ENCODE data around the gene LHFPL3.

Gene LHFPL3

DNA sequence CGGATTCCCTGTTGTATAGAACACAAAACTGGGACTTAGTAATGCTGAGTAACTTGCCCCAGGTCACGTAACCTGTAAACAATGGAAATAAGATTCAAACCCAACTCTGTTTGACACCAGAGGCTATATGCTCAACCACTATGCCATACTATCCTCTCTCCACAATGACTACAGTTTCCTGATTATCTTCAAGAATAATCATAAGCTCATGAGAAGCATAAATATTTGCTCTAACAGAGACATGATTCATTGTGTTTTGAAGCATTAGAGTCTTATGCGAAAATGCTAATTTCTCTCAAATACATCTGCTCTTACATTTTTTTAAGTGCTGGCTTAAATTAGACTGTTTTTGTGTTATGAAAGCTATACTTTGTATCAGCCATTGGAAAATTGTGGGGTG, 241.3 kb downstream of the LHFPL3 start:
- TF ChIP-seq, protein P1, sequence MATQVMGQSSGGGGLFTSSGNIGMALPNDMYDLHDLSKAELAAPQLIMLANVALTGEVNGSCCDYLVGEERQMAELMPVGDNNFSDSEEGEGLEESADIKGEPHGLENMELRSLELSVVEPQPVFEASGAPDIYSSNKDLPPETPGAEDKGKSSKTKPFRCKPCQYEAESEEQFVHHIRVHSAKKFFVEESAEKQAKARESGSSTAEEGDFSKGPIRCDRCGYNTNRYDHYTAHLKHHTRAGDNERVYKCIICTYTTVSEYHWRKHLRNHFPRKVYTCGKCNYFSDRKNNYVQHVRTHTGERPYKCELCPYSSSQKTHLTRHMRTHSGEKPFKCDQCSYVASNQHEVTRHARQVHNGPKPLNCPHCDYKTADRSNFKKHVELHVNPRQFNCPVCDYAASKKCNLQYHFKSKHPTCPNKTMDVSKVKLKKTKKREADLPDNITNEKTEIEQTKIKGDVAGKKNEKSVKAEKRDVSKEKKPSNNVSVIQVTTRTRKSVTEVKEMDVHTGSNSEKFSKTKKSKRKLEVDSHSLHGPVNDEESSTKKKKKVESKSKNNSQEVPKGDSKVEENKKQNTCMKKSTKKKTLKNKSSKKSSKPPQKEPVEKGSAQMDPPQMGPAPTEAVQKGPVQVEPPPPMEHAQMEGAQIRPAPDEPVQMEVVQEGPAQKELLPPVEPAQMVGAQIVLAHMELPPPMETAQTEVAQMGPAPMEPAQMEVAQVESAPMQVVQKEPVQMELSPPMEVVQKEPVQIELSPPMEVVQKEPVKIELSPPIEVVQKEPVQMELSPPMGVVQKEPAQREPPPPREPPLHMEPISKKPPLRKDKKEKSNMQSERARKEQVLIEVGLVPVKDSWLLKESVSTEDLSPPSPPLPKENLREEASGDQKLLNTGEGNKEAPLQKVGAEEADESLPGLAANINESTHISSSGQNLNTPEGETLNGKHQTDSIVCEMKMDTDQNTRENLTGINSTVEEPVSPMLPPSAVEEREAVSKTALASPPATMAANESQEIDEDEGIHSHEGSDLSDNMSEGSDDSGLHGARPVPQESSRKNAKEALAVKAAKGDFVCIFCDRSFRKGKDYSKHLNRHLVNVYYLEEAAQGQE (IDR thresholded peaks at IDR 0.05; ENCODE audit: low read depth): no peak
- TF ChIP-seq ZBTB7A (IDR thresholded peaks at IDR 0.05; ENCODE audit: low read depth) (no peak), CEBPB (IDR thresholded peaks at IDR 0.05) (no peak), EP300 (IDR thresholded peaks at IDR 0.05; ENCODE audit: borderline replicate concordance) (no peak), RAD21 (IDR thresholded peaks at IDR 0.05; ENCODE audit: low read depth) (no peak), TCF12 (IDR thresholded peaks at IDR 0.05; ENCODE audit: low read depth) (no peak), TAF1 (IDR thresholded peaks at IDR 0.05; ENCODE audit: low read depth) (no peak), CREB1 (IDR thresholded peaks at IDR 0.05; ENCODE audit: low read depth) (no peak), FOXM1 (IDR thresholded peaks at IDR 0.05; ENCODE audit: borderline replicate concordance, low read depth) (no peak), YY1 (IDR thresholded peaks at IDR 0.05; ENCODE audit: low read depth) (no peak), NFIC (IDR thresholded peaks at IDR 0.05) (no peak), TEAD4 (IDR thresholded peaks at IDR 0.05) (no peak), EGR1 (IDR thresholded peaks at IDR 0.05) (no peak)
- TF ChIP-seq, protein P2, sequence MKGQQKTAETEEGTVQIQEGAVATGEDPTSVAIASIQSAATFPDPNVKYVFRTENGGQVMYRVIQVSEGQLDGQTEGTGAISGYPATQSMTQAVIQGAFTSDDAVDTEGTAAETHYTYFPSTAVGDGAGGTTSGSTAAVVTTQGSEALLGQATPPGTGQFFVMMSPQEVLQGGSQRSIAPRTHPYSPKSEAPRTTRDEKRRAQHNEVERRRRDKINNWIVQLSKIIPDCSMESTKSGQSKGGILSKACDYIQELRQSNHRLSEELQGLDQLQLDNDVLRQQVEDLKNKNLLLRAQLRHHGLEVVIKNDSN (IDR thresholded peaks at IDR 0.05): no peak
- TF ChIP-seq, protein P3, sequence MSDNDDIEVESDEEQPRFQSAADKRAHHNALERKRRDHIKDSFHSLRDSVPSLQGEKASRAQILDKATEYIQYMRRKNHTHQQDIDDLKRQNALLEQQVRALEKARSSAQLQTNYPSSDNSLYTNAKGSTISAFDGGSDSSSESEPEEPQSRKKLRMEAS (IDR thresholded peaks at IDR 0.05): no peak

DNA sequence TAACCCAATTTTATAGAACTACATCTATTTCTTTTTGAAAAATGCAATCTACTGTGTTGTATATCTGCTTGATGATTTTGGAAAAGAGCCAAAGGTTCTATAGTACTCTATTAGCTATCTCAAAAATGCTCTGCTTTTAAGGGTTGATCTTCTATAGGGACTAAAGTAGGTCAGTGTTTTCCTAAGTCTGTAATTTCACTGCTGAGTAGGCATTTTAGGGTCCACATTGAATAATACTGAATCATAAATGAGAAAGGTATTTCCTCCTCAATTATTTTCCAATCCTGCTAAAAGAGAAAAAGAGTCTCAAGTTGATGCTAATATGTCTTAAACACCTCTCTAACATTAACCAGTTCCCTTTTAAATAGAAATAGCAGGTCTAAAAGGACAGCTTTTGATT, 244.2 kb downstream of the LHFPL3 start:
- TF ChIP-seq TEAD4 (IDR thresholded peaks at IDR 0.05): no peak
- no peak for TF ChIP-seq TAF1 (IDR thresholded peaks at IDR 0.05; ENCODE audit: low read depth)
- no peak for TF ChIP-seq ZBTB7A (IDR thresholded peaks at IDR 0.05; ENCODE audit: low read depth)
- no peak for TF ChIP-seq YY1 (IDR thresholded peaks at IDR 0.05; ENCODE audit: low read depth)
- TF ChIP-seq, protein P3 (IDR thresholded peaks at IDR 0.05): no peak
- TF ChIP-seq, protein P1 (IDR thresholded peaks at IDR 0.05; ENCODE audit: low read depth): no peak
- TF ChIP-seq FOXM1 (IDR thresholded peaks at IDR 0.05; ENCODE audit: borderline replicate concordance, low read depth): no peak
- no peak for TF ChIP-seq CEBPB (IDR thresholded peaks at IDR 0.05)
- no peak for TF ChIP-seq RAD21 (IDR thresholded peaks at IDR 0.05; ENCODE audit: low read depth)
- no peak for TF ChIP-seq EP300 (IDR thresholded peaks at IDR 0.05; ENCODE audit: borderline replicate concordance)
- TF ChIP-seq NFIC (IDR thresholded peaks at IDR 0.05): no peak

DNA sequence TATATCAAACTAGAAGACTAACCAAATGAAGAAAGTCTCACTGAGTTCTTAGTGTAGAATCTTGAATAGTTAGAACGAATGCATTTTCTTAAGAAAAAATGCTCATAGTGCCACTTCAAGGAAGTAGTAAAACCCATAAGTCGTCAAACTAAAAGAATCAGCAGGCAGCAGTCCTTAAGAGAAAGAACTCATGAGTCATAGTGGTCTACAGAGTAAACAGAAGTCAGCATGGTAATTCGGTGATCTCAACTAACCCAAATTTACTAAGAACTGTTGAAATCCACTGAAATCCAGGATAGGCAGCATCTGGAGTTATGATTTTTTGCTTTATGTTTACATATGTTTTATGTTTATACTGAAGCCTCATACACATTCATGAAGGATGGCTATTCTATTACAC, 256.2 kb downstream of the LHFPL3 start:
- TF ChIP-seq EP300 (IDR thresholded peaks at IDR 0.05; ENCODE audit: borderline replicate concordance): no peak
- TF ChIP-seq TCF12 (IDR thresholded peaks at IDR 0.05; ENCODE audit: low read depth): no peak
- TF ChIP-seq YY1 (IDR thresholded peaks at IDR 0.05; ENCODE audit: low read depth): no peak
- no peak for TF ChIP-seq CREB1 (IDR thresholded peaks at IDR 0.05; ENCODE audit: low read depth)
- no peak for TF ChIP-seq TAF1 (IDR thresholded peaks at IDR 0.05; ENCODE audit: low read depth)
- TF ChIP-seq, protein P1 (IDR thresholded peaks at IDR 0.05; ENCODE audit: low read depth): no peak
- no peak for TF ChIP-seq CEBPB (IDR thresholded peaks at IDR 0.05)
- TF ChIP-seq, protein P2 (IDR thresholded peaks at IDR 0.05): no peak
- TF ChIP-seq TEAD4 (IDR thresholded peaks at IDR 0.05): no peak
- no peak for TF ChIP-seq FOXM1 (IDR thresholded peaks at IDR 0.05; ENCODE audit: borderline replicate concordance, low read depth)
- TF ChIP-seq ZBTB7A (IDR thresholded peaks at IDR 0.05; ENCODE audit: low read depth): no peak
- no peak for TF ChIP-seq RAD21 (IDR thresholded peaks at IDR 0.05; ENCODE audit: low read depth)
- TF ChIP-seq EGR1 (IDR thresholded peaks at IDR 0.05): no peak
- TF ChIP-seq, protein P3 (IDR thresholded peaks at IDR 0.05): no peak
- no peak for TF ChIP-seq NFIC (IDR thresholded peaks at IDR 0.05)

DNA sequence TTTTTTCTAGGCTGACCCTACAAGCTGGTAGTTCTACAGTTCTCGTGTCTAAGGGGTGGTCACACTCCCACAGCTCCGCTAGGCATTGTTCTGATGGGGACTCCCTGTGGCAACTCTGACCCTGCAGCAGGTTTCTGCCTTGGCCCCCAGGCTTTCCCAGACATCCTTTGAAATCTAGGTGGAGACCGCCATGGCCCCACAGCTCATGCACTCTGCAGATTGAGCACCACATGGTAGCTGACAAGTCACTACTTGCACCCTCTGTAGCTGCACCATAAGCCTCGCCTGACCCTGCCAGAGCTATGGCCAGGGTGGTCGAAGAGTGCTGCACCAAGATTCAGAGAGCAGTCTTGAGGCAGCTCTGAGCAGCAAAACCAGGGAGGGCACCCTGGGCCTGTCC, 275.6 kb downstream of the LHFPL3 start:
- TF ChIP-seq, protein P3 (IDR thresholded peaks at IDR 0.05): no peak
- no peak for TF ChIP-seq EGR1 (IDR thresholded peaks at IDR 0.05)
- TF ChIP-seq, protein P1 (IDR thresholded peaks at IDR 0.05; ENCODE audit: low read depth): no peak
- TF ChIP-seq RAD21 (IDR thresholded peaks at IDR 0.05; ENCODE audit: low read depth): no peak
- TF ChIP-seq TEAD4 (IDR thresholded peaks at IDR 0.05): no peak
- no peak for TF ChIP-seq NFIC (IDR thresholded peaks at IDR 0.05)
- no peak for TF ChIP-seq YY1 (IDR thresholded peaks at IDR 0.05; ENCODE audit: low read depth)
- TF ChIP-seq FOXM1 (IDR thresholded peaks at IDR 0.05; ENCODE audit: borderline replicate concordance, low read depth): no peak
- no peak for TF ChIP-seq TCF12 (IDR thresholded peaks at IDR 0.05; ENCODE audit: low read depth)
- TF ChIP-seq CREB1 (IDR thresholded peaks at IDR 0.05; ENCODE audit: low read depth): no peak
- TF ChIP-seq TAF1 (IDR thresholded peaks at IDR 0.05; ENCODE audit: low read depth): no peak
- no peak for TF ChIP-seq ZBTB7A (IDR thresholded peaks at IDR 0.05; ENCODE audit: low read depth)
- TF ChIP-seq, protein P2 (IDR thresholded peaks at IDR 0.05): no peak

All from Ishikawa (cell line).